ENCODE results near the gene ZNF268.

DNA sequence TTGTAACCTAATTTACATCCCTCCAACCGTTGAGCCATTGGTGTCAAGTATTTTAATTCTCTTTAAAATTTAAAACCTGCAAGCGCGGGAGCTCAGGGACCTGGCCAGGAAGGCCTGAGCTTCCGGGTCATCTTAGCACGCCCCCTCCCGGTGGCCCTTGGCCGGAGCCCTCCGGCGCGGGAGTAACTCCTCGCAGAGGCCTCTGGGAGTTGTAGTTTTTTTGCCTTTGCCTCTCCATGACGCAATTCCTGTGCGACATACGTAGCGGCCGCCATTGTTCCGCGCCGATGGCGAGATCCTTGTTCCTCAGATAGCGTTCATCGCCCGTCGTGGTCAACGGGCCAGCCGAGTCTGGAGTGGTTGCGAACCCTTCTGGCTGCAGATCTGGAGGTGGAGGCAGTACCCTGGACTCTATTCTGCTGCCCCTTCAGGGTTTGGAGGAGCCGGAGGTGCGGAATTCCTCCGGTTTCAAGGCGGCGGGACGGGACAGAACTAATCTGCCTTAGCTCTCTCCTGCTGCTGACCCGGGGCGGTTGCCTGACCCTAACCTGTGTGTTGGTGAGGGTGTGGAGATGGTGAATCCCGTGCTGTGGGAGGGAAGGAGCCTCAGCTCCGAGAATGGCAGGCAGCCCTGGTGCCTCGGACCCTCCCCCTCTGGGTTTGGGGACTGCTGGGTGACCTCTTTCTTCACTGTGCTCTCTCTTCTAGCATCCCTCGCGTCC, at the start of gene ZNF268:
- no peak for TF ChIP-seq NFRKB (IDR thresholded peaks at IDR 0.05)
- TF ChIP-seq SP1 (IDR thresholded peaks at IDR 0.05): no peak
- no peak for TF ChIP-seq FOXA1 (IDR thresholded peaks at IDR 0.05)
